HEK293 (cell line): ENCODE data around the gene IL4I1.

Experiments used
- CTCF ChIA-PET: fragments of 350-600 bp; formaldehyde crosslinking; extraction: SDS; loops from one replicate; lab custom pipeline; 2021; ENCODE audit warnings: antibody characterized with exemption; lab: Yijun Ruan, JAX
- POLR2A ChIA-PET: fragments of 300-600 bp; formaldehyde crosslinking; extraction: SDS; loops from one replicate; lab custom pipeline; 2020; ENCODE audit warnings: antibody characterized with exemption, inconsistent platforms; lab: Yijun Ruan, JAX
- H3K27ac ChIP-seq: fragments of 200-500 bp; sonication (Bioruptor generic); 2 replicates; pipeline ENCODE4 v1.5.1; 2014; ENCODE audit warnings: low read depth, low read length, control low read depth, inconsistent platforms; ENCODE audit errors: extremely low read depth
- H3K36me3 ChIP-seq, 2 experiments: fragments of 200-500 bp in 1 of 2; sonication (Bioruptor generic) in 1 of 2; 1 replicate in 1 of 2; 2 replicates in 1 of 2; pipeline ENCODE4 v1.5.1; 2014 to 2017; ENCODE audit warnings: inconsistent platforms in 2 of 2, low read length in 2 of 2; ENCODE audit not compliant: control insufficient read depth in 2 of 2, insufficient read depth in 1 of 2
- H3K4me1 ChIP-seq: fragments of 200-500 bp; sonication (Bioruptor generic); 2 replicates; pipeline ENCODE4 v1.5.1; 2014; ENCODE audit warnings: mild to moderate bottlenecking, low read length, inconsistent platforms; ENCODE audit not compliant: control insufficient read depth, insufficient read depth
- H3K4me3 ChIP-seq: 2 replicates; pipeline ENCODE4 v1.5.1; 2011; ENCODE audit warnings: low read depth, mild to moderate bottlenecking, control low read depth, low read length, moderate library complexity
- H3K9me3 ChIP-seq: fragments of 200-500 bp; sonication (Bioruptor generic); 2 replicates; pipeline ENCODE4 v1.5.1; 2014; ENCODE audit warnings: low read depth, low read length, inconsistent platforms; ENCODE audit not compliant: control insufficient read depth, insufficient read depth
- ZBTB8A ChIP-seq: fragments of 450-650 bp; formaldehyde crosslinking; IDR thresholded peaks from 2 replicates; pipeline ENCODE4 v1.5.1; 2016; ENCODE audit warnings: missing biosample characterization, missing genetic modification characterization
- ZNF138 ChIP-seq: fragments of 450-650 bp; formaldehyde crosslinking; IDR thresholded peaks from 2 replicates; pipeline ENCODE4 v1.5.1; 2016; ENCODE audit warnings: missing biosample characterization, missing genetic modification characterization, borderline replicate concordance
- ZNF211 ChIP-seq: fragments of 450-650 bp; formaldehyde crosslinking; IDR thresholded peaks from 2 replicates; pipeline ENCODE4 v1.5.1; 2016; ENCODE audit warnings: low read depth, missing biosample characterization, missing genetic modification characterization
- ZNF223 ChIP-seq: fragments of 450-650 bp; formaldehyde crosslinking; IDR thresholded peaks from 2 replicates; pipeline ENCODE4 v1.5.1; 2016; ENCODE audit warnings: missing biosample characterization, missing genetic modification characterization
- ZNF239 ChIP-seq: fragments of 450-650 bp; formaldehyde crosslinking; IDR thresholded peaks from 2 replicates; pipeline ENCODE4 v1.5.1; 2016; ENCODE audit warnings: missing biosample characterization, missing genetic modification characterization
- ZNF394 ChIP-seq: fragments of 450-650 bp; formaldehyde crosslinking; IDR thresholded peaks from 2 replicates; pipeline ENCODE4 v1.5.1; 2016; ENCODE audit warnings: missing biosample characterization, missing genetic modification characterization, mild to moderate bottlenecking, moderate library complexity, borderline replicate concordance
- ZNF560 ChIP-seq: fragments of 450-650 bp; formaldehyde crosslinking; IDR thresholded peaks from 2 replicates; pipeline ENCODE4 v1.5.1; 2017; ENCODE audit warnings: missing biosample characterization, missing genetic modification characterization, borderline replicate concordance
- ZNF610 ChIP-seq: fragments of 450-650 bp; formaldehyde crosslinking; IDR thresholded peaks from 2 replicates; pipeline ENCODE4 v1.5.1; 2016; ENCODE audit warnings: missing biosample characterization, missing genetic modification characterization, borderline replicate concordance
- ZNF654 ChIP-seq: fragments of 450-650 bp; formaldehyde crosslinking; IDR thresholded peaks from 2 replicates; pipeline ENCODE4 v1.5.1; 2016; ENCODE audit warnings: low read depth, missing biosample characterization, missing genetic modification characterization
- ZNF664 ChIP-seq: fragments of 450-650 bp; formaldehyde crosslinking; IDR thresholded peaks from 2 replicates; pipeline ENCODE4 v1.5.1; 2016; ENCODE audit warnings: missing biosample characterization, missing genetic modification characterization
- ZNF776 ChIP-seq: fragments of 450-650 bp; formaldehyde crosslinking; IDR thresholded peaks from 2 replicates; pipeline ENCODE4 v1.5.0; 2017; ENCODE audit warnings: missing biosample characterization, missing genetic modification characterization, borderline replicate concordance
- ZNF791 ChIP-seq: fragments of 450-650 bp; formaldehyde crosslinking; IDR thresholded peaks from 2 replicates; pipeline ENCODE4 v1.5.1; 2016; ENCODE audit warnings: missing biosample characterization, missing genetic modification characterization
- TF ChIP-seq, protein P1 (sequence below): fragments of 450-650 bp; IDR thresholded peaks from 2 replicates; pipeline ENCODE4 v1.5.1; 2018; ENCODE audit warnings: missing biosample characterization, mild to moderate bottlenecking, missing genetic modification characterization
- TF ChIP-seq, protein P2 (sequence below): fragments of 450-650 bp; formaldehyde crosslinking; IDR thresholded peaks from 2 replicates; pipeline ENCODE4 v1.5.1; 2017; ENCODE audit warnings: missing biosample characterization, missing genetic modification characterization
- TF ChIP-seq, protein P3 (sequence below): fragments of 450-650 bp; formaldehyde crosslinking; IDR thresholded peaks from 2 replicates; pipeline ENCODE4 v1.5.1; 2016; ENCODE audit warnings: missing biosample characterization, missing genetic modification characterization
- TF ChIP-seq, protein P4 (sequence below): fragments of 450-650 bp; formaldehyde crosslinking; IDR thresholded peaks from 2 replicates; pipeline ENCODE4 v1.5.1; 2016; ENCODE audit warnings: missing biosample characterization, missing genetic modification characterization

The IL4I1 gene

DNA sequence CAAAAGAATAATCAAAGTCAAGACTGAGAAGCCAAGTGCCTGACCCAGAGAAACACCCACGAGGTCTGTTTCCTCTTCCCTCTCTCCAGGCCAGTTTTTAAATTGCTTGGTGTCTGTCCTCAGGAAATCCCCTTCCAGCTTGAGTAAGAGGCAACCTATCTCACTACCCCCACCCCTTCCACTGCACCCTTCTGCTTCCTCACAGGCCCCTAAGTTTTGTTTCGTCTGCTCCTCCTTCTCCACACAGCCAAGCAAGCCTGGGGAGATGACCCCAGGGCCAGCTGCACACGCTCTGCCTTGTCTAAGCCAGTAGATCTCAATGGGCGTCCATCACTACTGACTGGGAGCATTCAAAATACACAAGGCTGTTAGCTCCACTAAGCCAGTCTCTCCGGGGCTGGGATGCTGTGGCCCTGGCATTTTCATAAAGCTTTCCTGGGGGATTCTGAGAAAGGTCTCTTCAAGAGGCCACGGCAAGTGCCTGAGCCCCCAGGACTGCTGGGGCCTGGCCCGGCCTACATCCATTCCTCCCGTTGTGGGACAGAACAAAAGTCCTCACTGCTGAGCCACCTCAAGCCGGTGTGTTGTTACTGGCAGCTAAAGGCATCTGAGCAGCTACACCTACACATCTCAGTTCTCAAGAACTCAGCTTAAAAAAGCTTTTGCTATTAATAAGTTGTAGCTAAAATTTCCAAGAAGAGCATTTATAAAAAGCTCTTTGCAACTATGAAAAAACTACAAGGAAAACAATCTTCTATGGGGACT, 14.9 kb upstream of the IL4I1 start:
- POLR2A ChIA-PET, result interaction anchor here (0.9 to 1.8 kb wide), 6 partner anchors 10 to 42 kb away, joined by 4 to 10 read pairs (median 5); partner anchors contain the start of genes AKT1S1, ATF5 and NUP62
- Histone ChIP-seq H3K9me3 (no peaks in the 10 kb centered on the region), H3K4me3 (no peak overlapping the region), H3K36me3 (peaks cover 54 to 84% of the 10 kb centered on the region in 2 experiments), H3K27ac (peak overlapping the region; percentile 34; the same call in 1 of the 2 replicates)
- CTCF ChIA-PET, result interaction anchor here (0.6 to 1.4 kb wide), 5 partner anchors 9 to 29 kb away, joined by 3 to 6 read pairs (median 4); partner anchors contain the start of gene NUP62
- TF ChIP-seq, protein P1, sequence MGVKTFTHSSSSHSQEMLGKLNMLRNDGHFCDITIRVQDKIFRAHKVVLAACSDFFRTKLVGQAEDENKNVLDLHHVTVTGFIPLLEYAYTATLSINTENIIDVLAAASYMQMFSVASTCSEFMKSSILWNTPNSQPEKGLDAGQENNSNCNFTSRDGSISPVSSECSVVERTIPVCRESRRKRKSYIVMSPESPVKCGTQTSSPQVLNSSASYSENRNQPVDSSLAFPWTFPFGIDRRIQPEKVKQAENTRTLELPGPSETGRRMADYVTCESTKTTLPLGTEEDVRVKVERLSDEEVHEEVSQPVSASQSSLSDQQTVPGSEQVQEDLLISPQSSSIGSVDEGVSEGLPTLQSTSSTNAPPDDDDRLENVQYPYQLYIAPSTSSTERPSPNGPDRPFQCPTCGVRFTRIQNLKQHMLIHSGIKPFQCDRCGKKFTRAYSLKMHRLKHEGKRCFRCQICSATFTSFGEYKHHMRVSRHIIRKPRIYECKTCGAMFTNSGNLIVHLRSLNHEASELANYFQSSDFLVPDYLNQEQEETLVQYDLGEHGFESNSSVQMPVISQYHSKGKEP (tag by site-specific recombination), result no peak
- TF ChIP-seq ZNF211 (tag by site-specific recombination) (no peak), ZNF223 (tag by site-specific recombination) (no peak), ZNF239 (tag by site-specific recombination) (no peak), ZNF664 (tag by site-specific recombination) (no peak), ZNF138 (tag by site-specific recombination) (no peak), ZNF776 (tag by site-specific recombination) (no peak), ZNF610 (tag by site-specific recombination) (no peak)
- TF ChIP-seq, protein P2, sequence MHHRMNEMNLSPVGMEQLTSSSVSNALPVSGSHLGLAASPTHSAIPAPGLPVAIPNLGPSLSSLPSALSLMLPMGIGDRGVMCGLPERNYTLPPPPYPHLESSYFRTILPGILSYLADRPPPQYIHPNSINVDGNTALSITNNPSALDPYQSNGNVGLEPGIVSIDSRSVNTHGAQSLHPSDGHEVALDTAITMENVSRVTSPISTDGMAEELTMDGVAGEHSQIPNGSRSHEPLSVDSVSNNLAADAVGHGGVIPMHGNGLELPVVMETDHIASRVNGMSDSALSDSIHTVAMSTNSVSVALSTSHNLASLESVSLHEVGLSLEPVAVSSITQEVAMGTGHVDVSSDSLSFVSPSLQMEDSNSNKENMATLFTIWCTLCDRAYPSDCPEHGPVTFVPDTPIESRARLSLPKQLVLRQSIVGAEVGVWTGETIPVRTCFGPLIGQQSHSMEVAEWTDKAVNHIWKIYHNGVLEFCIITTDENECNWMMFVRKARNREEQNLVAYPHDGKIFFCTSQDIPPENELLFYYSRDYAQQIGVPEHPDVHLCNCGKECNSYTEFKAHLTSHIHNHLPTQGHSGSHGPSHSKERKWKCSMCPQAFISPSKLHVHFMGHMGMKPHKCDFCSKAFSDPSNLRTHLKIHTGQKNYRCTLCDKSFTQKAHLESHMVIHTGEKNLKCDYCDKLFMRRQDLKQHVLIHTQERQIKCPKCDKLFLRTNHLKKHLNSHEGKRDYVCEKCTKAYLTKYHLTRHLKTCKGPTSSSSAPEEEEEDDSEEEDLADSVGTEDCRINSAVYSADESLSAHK (tag by site-specific recombination), result no peak
- TF ChIP-seq, all 188 proteins: peak for 0
- H3K4me1 ChIP-seq, result no peaks in the 10 kb centered on the region

DNA sequence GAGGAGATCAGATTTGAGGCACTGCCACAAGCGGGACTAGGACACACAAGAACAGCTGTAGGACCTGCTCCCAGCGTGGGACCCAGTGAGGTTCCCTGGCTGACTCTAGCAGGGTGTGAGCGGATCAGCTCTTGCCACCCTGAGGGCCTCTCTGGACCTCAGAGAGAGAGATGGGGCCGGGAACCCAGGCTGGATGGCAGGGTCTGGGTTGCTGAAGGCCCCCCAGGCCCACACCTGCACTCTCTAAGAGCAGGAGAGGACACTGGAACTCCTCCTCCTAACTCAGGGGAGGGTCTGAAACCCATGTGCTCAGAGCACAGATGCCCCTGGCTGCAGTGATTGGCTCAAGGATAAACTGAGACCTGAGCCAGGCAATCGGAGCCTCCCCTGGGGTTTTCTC, 13.5 kb upstream of the IL4I1 start:
- no peak overlapping the region for H3K27ac ChIP-seq
- no peak overlapping the region for H3K4me3 ChIP-seq
- CTCF ChIA-PET, result interaction anchor here (0.6 to 1.4 kb wide), 2 partner anchors 20 to 28 kb away, joined by 3 to 4 read pairs; no protein-coding TSS in a partner anchor
- TF ChIP-seq ZBTB8A (no peak), ZNF654 (no peak)
- H3K4me1 ChIP-seq, result no peaks in the 10 kb centered on the region
- POLR2A ChIA-PET, result interaction anchor here (0.6 to 2.6 kb wide), 2 partner anchors 19 kb away, joined by 4 to 14 read pairs; partner anchors contain the start of genes ATF5 and NUP62
- H3K36me3 ChIP-seq, result peaks cover 49 to 75% of the 10 kb centered on the region in 2 experiments
- H3K9me3 ChIP-seq, result no peaks in the 10 kb centered on the region

DNA sequence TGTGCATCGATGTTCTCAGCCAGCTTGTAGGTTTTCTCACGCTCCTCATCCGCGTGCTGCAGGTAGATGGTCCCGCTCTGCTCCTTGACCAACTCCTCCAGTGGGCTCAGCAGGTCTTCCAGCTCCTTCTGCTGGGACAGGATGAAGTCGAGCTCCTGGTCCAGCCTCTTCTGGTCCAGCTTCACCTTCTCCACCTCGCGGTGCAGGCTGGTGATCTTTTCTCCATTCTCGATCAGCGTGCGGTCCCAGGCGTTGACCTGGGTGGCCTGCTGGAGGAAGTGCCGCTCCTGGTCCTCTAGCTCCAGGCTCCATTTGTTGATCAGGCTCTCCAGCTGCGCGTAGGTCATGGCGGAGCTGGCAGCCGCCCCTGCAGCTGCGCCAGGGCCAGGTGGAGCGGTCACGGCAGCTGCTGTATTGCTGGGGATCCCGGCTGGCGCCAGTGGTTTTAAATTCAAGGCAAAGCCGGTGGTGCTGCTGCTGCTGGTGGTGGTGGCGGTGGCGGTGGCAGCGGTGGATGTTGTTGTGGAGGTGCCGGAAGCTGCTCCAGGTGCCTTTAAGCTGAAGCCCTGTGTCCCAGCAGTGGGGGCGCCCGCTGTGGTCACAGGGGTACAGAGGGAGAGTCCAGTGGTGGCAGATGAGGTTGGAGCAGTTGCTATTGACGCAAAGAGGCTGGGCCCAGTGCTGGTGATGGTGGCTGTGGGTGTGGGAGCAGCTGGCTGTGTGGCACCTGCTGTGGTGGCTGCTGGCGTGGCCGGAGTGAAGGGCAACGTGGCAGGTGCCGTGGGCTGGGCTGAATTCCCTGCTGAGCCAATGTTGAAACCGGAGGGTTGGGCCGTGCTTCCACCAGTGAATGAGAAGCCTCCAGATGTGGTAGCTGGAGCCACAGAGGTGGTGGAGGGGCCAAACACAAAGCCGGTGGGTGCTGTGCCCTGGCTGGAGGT, 12.1 kb upstream of the IL4I1 start:
- 0 out of 2 replicates have a peak overlapping the region, but pooled peaks have one; percentile 3 for H3K27ac ChIP-seq
- H3K36me3 ChIP-seq, result peaks cover 41 to 63% of the 10 kb centered on the region in 2 experiments
- H3K9me3 ChIP-seq, result no peaks in the 10 kb centered on the region
- ChIA-PET CTCF (interaction anchor here (0.6 kb wide), 1 partner anchor 841 kb away, joined by 3 read pairs; no protein-coding TSS in a partner anchor), POLR2A (interaction anchor here (1.2 to 2.6 kb wide), 3 partner anchors 11 to 20 kb away, joined by 3 to 14 read pairs (median 3); partner anchors contain the start of genes ATF5 and NUP62)
- H3K4me1 ChIP-seq, result no peaks in the 10 kb centered on the region
- H3K4me3 ChIP-seq, result no peak overlapping the region
- TF ChIP-seq ZNF560 (tag by site-specific recombination), result no peak
- TF ChIP-seq, protein P3, sequence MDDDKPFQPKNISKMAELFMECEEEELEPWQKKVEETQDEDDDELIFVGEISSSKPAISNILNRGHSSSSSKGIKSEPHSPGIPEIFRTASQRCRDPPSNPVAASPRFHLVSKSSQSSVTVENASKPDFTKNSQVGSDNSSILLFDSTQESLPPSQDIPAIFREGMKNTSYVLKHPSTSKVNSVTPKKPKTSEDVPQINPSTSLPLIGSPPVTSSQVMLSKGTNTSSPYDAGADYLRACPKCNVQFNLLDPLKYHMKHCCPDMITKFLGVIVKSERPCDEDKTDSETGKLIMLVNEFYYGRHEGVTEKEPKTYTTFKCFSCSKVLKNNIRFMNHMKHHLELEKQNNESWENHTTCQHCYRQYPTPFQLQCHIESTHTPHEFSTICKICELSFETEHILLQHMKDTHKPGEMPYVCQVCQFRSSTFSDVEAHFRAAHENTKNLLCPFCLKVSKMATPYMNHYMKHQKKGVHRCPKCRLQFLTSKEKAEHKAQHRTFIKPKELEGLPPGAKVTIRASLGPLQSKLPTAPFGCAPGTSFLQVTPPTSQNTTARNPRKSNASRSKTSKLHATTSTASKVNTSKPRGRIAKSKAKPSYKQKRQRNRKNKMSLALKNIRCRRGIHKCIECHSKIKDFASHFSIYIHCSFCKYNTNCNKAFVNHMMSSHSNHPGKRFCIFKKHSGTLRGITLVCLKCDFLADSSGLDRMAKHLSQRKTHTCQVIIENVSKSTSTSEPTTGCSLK, result no peak
- no peak for TF ChIP-seq ZNF791 (tag by site-specific recombination)
- 0 out of 2 replicates have a peak, but pooled peaks have one; percentile 16 for TF ChIP-seq ZNF394
- TF ChIP-seq, protein P4, sequence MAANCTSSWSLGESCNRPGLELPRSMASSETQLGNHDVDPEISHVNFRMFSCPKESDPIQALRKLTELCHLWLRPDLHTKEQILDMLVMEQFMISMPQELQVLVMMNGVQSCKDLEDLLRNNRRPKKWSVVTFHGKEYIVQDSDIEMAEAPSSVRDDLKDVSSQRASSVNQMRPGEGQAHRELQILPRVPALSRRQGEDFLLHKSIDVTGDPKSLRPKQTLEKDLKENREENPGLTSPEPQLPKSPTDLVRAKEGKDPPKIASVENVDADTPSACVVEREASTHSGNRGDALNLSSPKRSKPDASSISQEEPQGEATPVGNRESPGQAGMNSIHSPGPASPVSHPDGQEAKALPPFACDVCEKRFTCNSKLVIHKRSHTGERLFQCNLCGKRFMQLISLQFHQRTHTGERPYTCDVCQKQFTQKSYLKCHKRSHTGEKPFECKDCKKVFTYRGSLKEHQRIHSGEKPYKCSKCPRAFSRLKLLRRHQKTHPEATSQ (tag by site-specific recombination), result no peak
- TF ChIP-seq, all 188 proteins: peak for 1
